ENCODE data around the gene EML6. TPM values are rescaled to one million over a fixed set of nuclear protein-coding genes. Genes with fewer than 3 reads are reported as not detected.

EML6 gene
- polyA plus RNA-seq, 1 of the 3 experiments (the other 2 are of a cell fraction), result 1.1 TPM

DNA sequence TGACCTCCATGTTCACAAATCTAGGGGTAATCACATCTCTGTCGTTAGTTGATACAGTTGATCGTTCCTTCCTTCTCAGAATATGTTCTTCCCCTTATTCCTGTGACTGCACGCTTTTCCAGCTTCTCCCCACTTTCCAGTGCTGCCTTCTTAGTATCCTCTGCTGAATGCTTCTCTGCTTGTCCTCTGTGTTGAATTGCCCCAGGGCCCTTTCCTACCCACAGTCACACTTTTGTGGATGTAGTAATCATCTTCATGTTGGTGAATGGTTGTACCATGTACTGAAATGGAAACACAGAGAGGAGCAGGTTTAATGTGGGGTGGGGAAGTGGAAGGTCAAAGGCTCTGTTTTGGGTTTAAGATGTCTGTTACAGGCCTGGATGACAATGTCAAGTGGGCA, 47.2 kb downstream of the EML6 start:
- WGBS (ENCODE audit: low lambda C conversion rate), result 97% methylated on average over 3 of the region's 3 CpGs
- TF ChIP-seq, protein P1, sequence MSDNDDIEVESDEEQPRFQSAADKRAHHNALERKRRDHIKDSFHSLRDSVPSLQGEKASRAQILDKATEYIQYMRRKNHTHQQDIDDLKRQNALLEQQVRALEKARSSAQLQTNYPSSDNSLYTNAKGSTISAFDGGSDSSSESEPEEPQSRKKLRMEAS (IDR thresholded peaks at IDR 0.05; ENCODE audit: low read depth), result no peak
- TF ChIP-seq TEAD4 (IDR thresholded peaks at IDR 0.05; ENCODE audit: borderline replicate concordance, insufficient read depth), result no peak
- TF ChIP-seq TAF1 (IDR thresholded peaks at IDR 0.05; ENCODE audit: borderline replicate concordance, low read depth, low read length), result no peak
- no peak for TF ChIP-seq RAD21 (IDR thresholded peaks at IDR 0.05; ENCODE audit: low read length)
- TF ChIP-seq, protein P2, sequence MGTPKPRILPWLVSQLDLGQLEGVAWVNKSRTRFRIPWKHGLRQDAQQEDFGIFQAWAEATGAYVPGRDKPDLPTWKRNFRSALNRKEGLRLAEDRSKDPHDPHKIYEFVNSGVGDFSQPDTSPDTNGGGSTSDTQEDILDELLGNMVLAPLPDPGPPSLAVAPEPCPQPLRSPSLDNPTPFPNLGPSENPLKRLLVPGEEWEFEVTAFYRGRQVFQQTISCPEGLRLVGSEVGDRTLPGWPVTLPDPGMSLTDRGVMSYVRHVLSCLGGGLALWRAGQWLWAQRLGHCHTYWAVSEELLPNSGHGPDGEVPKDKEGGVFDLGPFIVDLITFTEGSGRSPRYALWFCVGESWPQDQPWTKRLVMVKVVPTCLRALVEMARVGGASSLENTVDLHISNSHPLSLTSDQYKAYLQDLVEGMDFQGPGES (IDR thresholded peaks at IDR 0.05; ENCODE audit: low read depth, low read length), result no peak
- no peak for TF ChIP-seq RXRA (IDR thresholded peaks at IDR 0.05; ENCODE audit: borderline replicate concordance, low read depth)
- TF ChIP-seq, protein P3, sequence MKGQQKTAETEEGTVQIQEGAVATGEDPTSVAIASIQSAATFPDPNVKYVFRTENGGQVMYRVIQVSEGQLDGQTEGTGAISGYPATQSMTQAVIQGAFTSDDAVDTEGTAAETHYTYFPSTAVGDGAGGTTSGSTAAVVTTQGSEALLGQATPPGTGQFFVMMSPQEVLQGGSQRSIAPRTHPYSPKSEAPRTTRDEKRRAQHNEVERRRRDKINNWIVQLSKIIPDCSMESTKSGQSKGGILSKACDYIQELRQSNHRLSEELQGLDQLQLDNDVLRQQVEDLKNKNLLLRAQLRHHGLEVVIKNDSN (IDR thresholded peaks at IDR 0.05; ENCODE audit: borderline replicate concordance, low read depth), result no peak
- TF ChIP-seq, protein P4, sequence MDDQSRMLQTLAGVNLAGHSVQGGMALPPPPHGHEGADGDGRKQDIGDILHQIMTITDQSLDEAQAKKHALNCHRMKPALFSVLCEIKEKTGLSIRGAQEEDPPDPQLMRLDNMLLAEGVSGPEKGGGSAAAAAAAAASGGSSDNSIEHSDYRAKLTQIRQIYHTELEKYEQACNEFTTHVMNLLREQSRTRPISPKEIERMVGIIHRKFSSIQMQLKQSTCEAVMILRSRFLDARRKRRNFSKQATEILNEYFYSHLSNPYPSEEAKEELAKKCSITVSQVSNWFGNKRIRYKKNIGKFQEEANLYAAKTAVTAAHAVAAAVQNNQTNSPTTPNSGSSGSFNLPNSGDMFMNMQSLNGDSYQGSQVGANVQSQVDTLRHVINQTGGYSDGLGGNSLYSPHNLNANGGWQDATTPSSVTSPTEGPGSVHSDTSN (IDR thresholded peaks at IDR 0.05), result no peak
- Histone ChIP-seq H3K4me3 (ENCODE audit: low read depth in 2 of 2, low read length in 1 of 2) (no peak overlapping the region), H3K9me3 (no peaks in the 10 kb centered on the region), H3K36me3 (replicated peaks in 1 of 2; ENCODE audit: control insufficient read depth in 1 of 2, insufficient read depth in 2 of 2, low read length in 1 of 2) (no peaks in the 10 kb centered on the region), H3K4me1 (ENCODE audit: control insufficient read depth in 1 of 2, insufficient read depth in 2 of 2, low read depth in 1 of 2, low read length in 1 of 2) (peaks cover 0 to 35% of the 10 kb centered on the region in 2 experiments; a peak in 3 of 4 replicates), H3F3A (replicated peaks; ENCODE audit: insufficient read depth) (no peaks in the 10 kb centered on the region), H3K79me2 (ENCODE audit: insufficient read depth) (no peaks in the 10 kb centered on the region), H2AFZ (ENCODE audit: low read depth) (no peak overlapping the region), H3K9ac (no peak overlapping the region), H3K27me3 (ENCODE audit: insufficient read depth) (no peaks in the 10 kb centered on the region), H4K20me1 (ENCODE audit: insufficient read depth) (no peaks in the 10 kb centered on the region), H3K27ac (ENCODE audit: low read depth in 2 of 2, low read length in 1 of 2) (peak overlapping the region in 1 of 2 experiments; percentile 86; a peak in 2 of 4 replicates), H3K4me2 (no peak overlapping the region), H3K9me2 (no peaks in the 10 kb centered on the region)
- ChIA-PET CTCF (interaction anchor here (1.1 to 3.3 kb wide), 2 partner anchors 68 to 114 kb away, joined by 3 to 21 read pairs; no protein-coding TSS in a partner anchor), POLR2A (no interaction called here)
- DNase-seq, result no peak

DNA sequence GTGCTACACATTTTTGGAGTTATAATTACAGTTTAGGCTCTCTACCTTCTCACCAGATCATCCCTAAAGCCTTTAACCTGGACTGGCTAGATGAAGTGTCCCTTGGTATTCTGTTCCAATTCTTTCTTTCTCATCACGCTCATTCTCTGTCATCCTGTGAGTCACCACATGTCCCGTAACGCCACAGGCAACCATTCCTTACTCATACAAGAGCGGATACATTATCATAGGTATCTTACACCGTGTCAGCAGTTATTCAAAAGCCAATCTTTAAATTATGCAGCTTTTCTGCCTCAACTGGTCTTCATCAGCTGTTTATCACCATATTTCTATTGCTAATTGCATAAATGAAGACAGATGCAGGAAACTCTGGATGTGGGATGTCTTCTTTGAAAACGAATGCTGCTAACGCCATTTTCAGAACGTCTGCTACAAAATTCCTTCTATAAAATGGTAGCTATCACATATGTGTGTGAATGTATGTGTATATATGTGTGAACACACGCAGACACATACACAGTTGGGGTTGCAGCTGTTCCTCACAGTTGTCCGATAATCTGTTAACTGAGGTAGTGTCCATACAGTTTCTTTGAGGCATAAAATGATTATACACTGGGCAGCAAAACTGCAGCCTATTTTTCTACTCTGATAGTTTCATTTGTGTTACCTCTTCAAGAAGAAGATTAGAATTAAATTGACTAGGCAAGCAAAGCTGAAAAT, 47.9 kb downstream of the EML6 start:
- no peak overlapping the region for H3K9ac ChIP-seq
- H3K4me2 ChIP-seq, result no peak overlapping the region
- ChIA-PET POLR2A (no interaction called here), CTCF (interaction anchor here (1.2 to 3.3 kb wide), 2 partner anchors 30 to 67 kb away, joined by 4 to 21 read pairs; no protein-coding TSS in a partner anchor)
- H2AFZ ChIP-seq (ENCODE audit: low read depth), result no peak overlapping the region
- H3K9me3 ChIP-seq, result no peaks in the 10 kb centered on the region
- WGBS (ENCODE audit: low lambda C conversion rate), result 53% methylated on average over 10 of the region's 10 CpGs
- DNase-seq, result peak; percentile 30
- H3F3A ChIP-seq (replicated peaks; ENCODE audit: insufficient read depth), result no peaks in the 10 kb centered on the region
- H3K27me3 ChIP-seq (ENCODE audit: insufficient read depth), result no peaks in the 10 kb centered on the region
- H3K79me2 ChIP-seq (ENCODE audit: insufficient read depth), result no peaks in the 10 kb centered on the region
- H3K9me2 ChIP-seq, result no peaks in the 10 kb centered on the region
- H3K27ac ChIP-seq (ENCODE audit: low read depth in 2 of 2, low read length in 1 of 2), result peak overlapping the region; percentile 18 to 86; a peak in 3 of 4 replicates
- no peaks in the 10 kb centered on the region for H4K20me1 ChIP-seq (ENCODE audit: insufficient read depth)
- no peak overlapping the region for H3K4me3 ChIP-seq (ENCODE audit: low read depth in 2 of 2, low read length in 1 of 2)
- H3K4me1 ChIP-seq (ENCODE audit: control insufficient read depth in 1 of 2, insufficient read depth in 2 of 2, low read depth in 1 of 2, low read length in 1 of 2), result peaks cover 0 to 35% of the 10 kb centered on the region in 2 experiments; a peak in 3 of 4 replicates
- H3K36me3 ChIP-seq (replicated peaks in 1 of 2; ENCODE audit: control insufficient read depth in 1 of 2, insufficient read depth in 2 of 2, low read length in 1 of 2), result no peaks in the 10 kb centered on the region
- TF ChIP-seq RAD21 (IDR thresholded peaks at IDR 0.05; ENCODE audit: low read length) (peak; percentile 21; the same call in 1 of the 2 replicates), POLR2AphosphoS5 (IDR thresholded peaks at IDR 0.05; ENCODE audit: low read depth, low read length) (0 out of 2 replicates have a peak, but pooled peaks have one; percentile 23), TAF1 (IDR thresholded peaks at IDR 0.05; ENCODE audit: borderline replicate concordance, low read depth, low read length) (no peak), FOSL2 (IDR thresholded peaks at IDR 0.05; ENCODE audit: borderline replicate concordance, low read depth) (no peak; the same call in 1 of the 2 replicates), EP300 (IDR thresholded peaks at IDR 0.05; ENCODE audit: borderline replicate concordance in 1 of 2, low read depth in 1 of 2, low read length in 1 of 2) (peak in 1 of 2 experiments; percentile 89; a peak in 2 of 4 replicates), MXI1 (IDR thresholded peaks at IDR 0.05; ENCODE audit: low read depth, low read length) (no peak), FOXM1 (IDR thresholded peaks at IDR 0.05; ENCODE audit: low read depth) (no peak), RCOR1 (IDR thresholded peaks at IDR 0.05; ENCODE audit: low read length) (peak; percentile 93), FOXJ3 (CRISPR knock-in tag; IDR thresholded peaks at IDR 0.05) (peak; percentile 22; the same call in 1 of the 2 replicates), GABPA (IDR thresholded peaks at IDR 0.05; ENCODE audit: low read depth) (no peak), TCF12 (IDR thresholded peaks at IDR 0.05) (peak; percentile 38; the same call in 1 of the 2 replicates), YY1 (IDR thresholded peaks at IDR 0.05; ENCODE audit: low read depth) (no peak), CHD2 (IDR thresholded peaks at IDR 0.05; ENCODE audit: low read length, partially characterized antibody) (peak; percentile 52), JUND (IDR thresholded peaks at IDR 0.05) (no peak), RXRA (IDR thresholded peaks at IDR 0.05; ENCODE audit: borderline replicate concordance, low read depth) (no peak)
- TF ChIP-seq, protein P2 (IDR thresholded peaks at IDR 0.05; ENCODE audit: low read depth, low read length), result no peak
- TF ChIP-seq, protein P5, sequence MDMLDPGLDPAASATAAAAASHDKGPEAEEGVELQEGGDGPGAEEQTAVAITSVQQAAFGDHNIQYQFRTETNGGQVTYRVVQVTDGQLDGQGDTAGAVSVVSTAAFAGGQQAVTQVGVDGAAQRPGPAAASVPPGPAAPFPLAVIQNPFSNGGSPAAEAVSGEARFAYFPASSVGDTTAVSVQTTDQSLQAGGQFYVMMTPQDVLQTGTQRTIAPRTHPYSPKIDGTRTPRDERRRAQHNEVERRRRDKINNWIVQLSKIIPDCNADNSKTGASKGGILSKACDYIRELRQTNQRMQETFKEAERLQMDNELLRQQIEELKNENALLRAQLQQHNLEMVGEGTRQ (IDR thresholded peaks at IDR 0.05; ENCODE audit: borderline replicate concordance, low read depth, low read length), result no peak

Data from SK-N-SH (cell line).